Astrocyte (in vitro differentiated cells and primary cell): ENCODE results near the gene RPL28.

Experiments used
- EZH2 ChIP-seq: IDR thresholded peaks from 2 replicates; pipeline ENCODE4 v1.6.1; 2012; ENCODE audit warnings: mild to moderate bottlenecking, low read length, inconsistent platforms; ENCODE audit not compliant: insufficient read depth
- TF ChIP-seq, protein P1 (sequence below): IDR thresholded peaks from 2 replicates; pipeline ENCODE4 v1.5.1; 2011; ENCODE audit warnings: low read depth, mild to moderate bottlenecking, inconsistent platforms, low read length, moderate library complexity; ENCODE audit not compliant: insufficient read depth

DNA sequence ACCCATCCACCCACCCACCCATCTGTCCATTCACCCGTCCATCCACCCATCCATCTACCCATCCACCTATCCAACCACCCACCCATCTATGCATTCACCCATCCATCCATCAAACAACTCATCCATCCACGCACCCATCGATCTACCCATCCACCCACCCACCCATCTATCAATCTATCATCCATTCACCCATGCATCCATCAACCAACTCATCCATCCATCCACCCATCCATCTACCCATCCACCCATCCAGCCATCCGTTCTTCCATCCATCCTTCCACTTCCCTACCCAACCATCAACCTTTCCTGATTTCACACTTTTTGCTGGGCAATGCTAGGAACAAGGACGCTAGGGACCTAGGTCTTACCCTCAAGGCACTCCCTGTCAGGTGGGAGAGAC is 3.7 kb upstream of the RPL28 start:
- TF ChIP-seq, protein P1, sequence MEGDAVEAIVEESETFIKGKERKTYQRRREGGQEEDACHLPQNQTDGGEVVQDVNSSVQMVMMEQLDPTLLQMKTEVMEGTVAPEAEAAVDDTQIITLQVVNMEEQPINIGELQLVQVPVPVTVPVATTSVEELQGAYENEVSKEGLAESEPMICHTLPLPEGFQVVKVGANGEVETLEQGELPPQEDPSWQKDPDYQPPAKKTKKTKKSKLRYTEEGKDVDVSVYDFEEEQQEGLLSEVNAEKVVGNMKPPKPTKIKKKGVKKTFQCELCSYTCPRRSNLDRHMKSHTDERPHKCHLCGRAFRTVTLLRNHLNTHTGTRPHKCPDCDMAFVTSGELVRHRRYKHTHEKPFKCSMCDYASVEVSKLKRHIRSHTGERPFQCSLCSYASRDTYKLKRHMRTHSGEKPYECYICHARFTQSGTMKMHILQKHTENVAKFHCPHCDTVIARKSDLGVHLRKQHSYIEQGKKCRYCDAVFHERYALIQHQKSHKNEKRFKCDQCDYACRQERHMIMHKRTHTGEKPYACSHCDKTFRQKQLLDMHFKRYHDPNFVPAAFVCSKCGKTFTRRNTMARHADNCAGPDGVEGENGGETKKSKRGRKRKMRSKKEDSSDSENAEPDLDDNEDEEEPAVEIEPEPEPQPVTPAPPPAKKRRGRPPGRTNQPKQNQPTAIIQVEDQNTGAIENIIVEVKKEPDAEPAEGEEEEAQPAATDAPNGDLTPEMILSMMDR: no peak
- TF ChIP-seq EZH2: no peak
